Mucosa of descending colon (tissue), 3 donors: ENCODE results near the gene DSCAM. TPM values are rescaled to one million over a fixed set of nuclear protein-coding genes. Genes with fewer than 3 reads are reported as not detected.

Experiments
- ATAC-seq: fragments of 200-7000 bp; cut with Tn5 transposase; one replicate; pipeline ENCODE4 v1.9.1; 2020; ENCODE audit warnings: mild to moderate bottlenecking, moderate library complexity
- DNase-seq, 3 donors: peaks; one replicate each; pipeline ENCODE4 v3.0.0-alpha.2; 2020
- H3K36me3 ChIP-seq: fragments of 200-600 bp; one replicate; pipeline ENCODE4 v1.8.0; 2021; ENCODE audit warnings: low read depth, mild to moderate bottlenecking
- H3K4me1 ChIP-seq: fragments of 200-600 bp; one replicate; pipeline ENCODE4 v1.8.0; 2021; ENCODE audit warnings: low read depth, mild to moderate bottlenecking
- H3K4me3 ChIP-seq: fragments of 200-600 bp; one replicate; pipeline ENCODE4 v1.8.0; 2021; ENCODE audit warnings: mild to moderate bottlenecking
- H3K9me3 ChIP-seq: fragments of 200-600 bp; one replicate; pipeline ENCODE4 v1.8.0; 2021; ENCODE audit warnings: mild to moderate bottlenecking
- CTCF ChIP-seq: fragments of 200-600 bp; IDR thresholded peaks from one replicate; pipeline ENCODE4 v1.8.0; 2022; ENCODE audit warnings: antibody characterized with exemption, mild to moderate bottlenecking
- intact Hi-C, 2 donors: fragments of 100-400 bp; cut with DNase I in 1 of 2; cut with micrococcal nuclease in 1 of 2; formaldehyde crosslinking; loops; one replicate each; pipeline versions ENCODE4 v1.11.0 to v1.11.1; 2022; cut with DNase I, micrococcal nuclease
- total RNA-seq, 3 donors: library from RNA; stranded (reverse); fragmentation: NEBNext Ultra II Directional in 2 of 3; extraction: Animal tissue kit (Norgen Biotek cat#: 25700) in 2 of 3; gene quantifications; one replicate each; pipeline versions ENCODE4 v1.2.1 to v1.2.4, GENCODE V29; 2021 to 2023
- donor health status: DM: no; HTN: no; CAD: no; lungs with moderate emphysema.
- donor health status: DM: no; HTN: no; CAD: no.
- donor health status: DM: no; HTN: yes; CAD: no.

DSCAM gene
- total RNA-seq, 3 donors from 2014 or later = 0.35 TPM; not detected in 2

- Histone ChIP-seq H3K36me3 (no peaks in the 10 kb centered on the region), H3K4me1 (no peaks in the 10 kb centered on the region), H3K4me3 (no peak overlapping the region), H3K9me3 (peaks cover 4% of the 10 kb centered on the region)
- no peak for TF ChIP-seq CTCF
- DNase-seq = no peak
- intact Hi-C loops = no loop called here
- ATAC-seq = no peak
Observed at GRCh38 chr21:40636026-40636425, 210.9 kb downstream of the DSCAM start.

GRCh38 chr21:40635391-40635790 is 211.6 kb downstream of the DSCAM start:
- Histone ChIP-seq H3K4me3 (no peak overlapping the region), H3K9me3 (peaks cover 4% of the 10 kb centered on the region), H3K4me1 (no peaks in the 10 kb centered on the region), H3K36me3 (no peaks in the 10 kb centered on the region)
- intact Hi-C loops = no loop called here
- TF ChIP-seq CTCF = no peak
- ATAC-seq (no peak), DNase-seq (no peak)

- Histone ChIP-seq H3K9me3 (peaks cover 4% of the 10 kb centered on the region), H3K4me1 (no peaks in the 10 kb centered on the region), H3K4me3 (no peak overlapping the region), H3K36me3 (no peaks in the 10 kb centered on the region)
- ATAC-seq (no peak), DNase-seq (no peak)
- no peak for TF ChIP-seq CTCF
- intact Hi-C loops = no loop called here
Observed at GRCh38 chr21:40634141-40634540, 212.8 kb downstream of the DSCAM start.

GRCh38 chr21:40633048-40633447 is 213.9 kb downstream of the DSCAM start:
- no peak for TF ChIP-seq CTCF
- Histone ChIP-seq H3K36me3 (no peaks in the 10 kb centered on the region), H3K4me3 (no peak overlapping the region), H3K9me3 (peaks cover 4% of the 10 kb centered on the region), H3K4me1 (no peaks in the 10 kb centered on the region)
- ATAC-seq = no peak
- DNase-seq = no peak
- intact Hi-C loops = no loop called here

- no peaks in the 10 kb centered on the region for H3K36me3 ChIP-seq
- intact Hi-C loops = no loop called here
- H3K9me3 ChIP-seq = peaks cover 4% of the 10 kb centered on the region
- no peak for TF ChIP-seq CTCF
- no peak for ATAC-seq
- H3K4me3 ChIP-seq = no peak overlapping the region
- no peaks in the 10 kb centered on the region for H3K4me1 ChIP-seq
- no peak for DNase-seq
Observed at GRCh38 chr21:40631211-40631610, 215.7 kb downstream of the DSCAM start.

- intact Hi-C loops = no loop called here
- DNase-seq (no peak), ATAC-seq (no peak)
- Histone ChIP-seq H3K4me1 (no peaks in the 10 kb centered on the region), H3K4me3 (no peak overlapping the region), H3K36me3 (no peaks in the 10 kb centered on the region), H3K9me3 (no peaks in the 10 kb centered on the region)
- no peak for TF ChIP-seq CTCF
Observed at GRCh38 chr21:40625991-40626390, 221.0 kb downstream of the DSCAM start.
